ENCODE measurements around the gene DHRS12. TPM values are rescaled to one million over a fixed set of nuclear protein-coding genes. Genes with fewer than 3 reads are reported as not detected.
"Not testable (repeated sequence)": the region's sequence is repeated elsewhere in the genome, so short reads cannot be mapped to it uniquely, and the experiment has no call there.

Gene DHRS12
- total and polyA plus RNA-seq, 8 donors, result 11.7 to 20.2 (median 14.9) TPM

- Histone ChIP-seq H3K4me1 (peaks cover 2 to 61% of the 10 kb centered on the region in 2 donors), H3K9me3 (no peaks in the 10 kb centered on the region), H3K36me3 (no peaks in the 10 kb centered on the region), H3K4me3 (no peak overlapping the region), H3K27me3 (no peaks in the 10 kb centered on the region), H3K27ac (peak overlapping the region in 1 of 2 donors; percentile 88)
- DNase-seq (no peak), ATAC-seq (no peak)
- intact Hi-C loops (cut with DNase I), result no loop called here
- no peak for TF ChIP-seq CTCF (IDR thresholded peaks at IDR 0.05)
Observed at GRCh38 chr13:51827254-51827653, 23.3 kb upstream of the DHRS12 start.

- Histone ChIP-seq H3K36me3 (no peaks in the 10 kb centered on the region), H3K27ac (peak overlapping the region in 1 of 2 donors; percentile 88), H3K27me3 (no peaks in the 10 kb centered on the region), H3K9me3 (no peaks in the 10 kb centered on the region), H3K4me1 (peaks cover 2 to 67% of the 10 kb centered on the region in 2 donors), H3K4me3 (no peak overlapping the region)
- DNase-seq (no peak), ATAC-seq (no peak)
- intact Hi-C loops (cut with DNase I), result no loop called here
- no peak for TF ChIP-seq CTCF (IDR thresholded peaks at IDR 0.05)
Observed at GRCh38 chr13:51826606-51827005, 22.6 kb upstream of the DHRS12 start.

GRCh38 chr13:51825681-51826254 is 21.8 kb upstream of the DHRS12 start:
- Histone ChIP-seq H3K27ac (peak overlapping the region; percentile 13 to 88), H3K27me3 (no peaks in the 10 kb centered on the region), H3K9me3 (no peaks in the 10 kb centered on the region), H3K36me3 (no peaks in the 10 kb centered on the region), H3K4me3 (no peak overlapping the region), H3K4me1 (peaks cover 2 to 76% of the 10 kb centered on the region in 2 donors)
- ATAC-seq (no peak), DNase-seq (no peak)
- no peak for TF ChIP-seq CTCF (IDR thresholded peaks at IDR 0.05)
- intact Hi-C loops (cut with DNase I), result no loop called here

GRCh38 chr13:51825165-51825592 is 21.2 kb upstream of the DHRS12 start:
- no peak for TF ChIP-seq CTCF (IDR thresholded peaks at IDR 0.05)
- intact Hi-C loops (cut with DNase I), result no loop called here
- DNase-seq, result no peak
- H3K27ac ChIP-seq, result peak overlapping the region; percentile 13 to 88
- H3K27me3 ChIP-seq, result no peaks in the 10 kb centered on the region
- ATAC-seq, result no peak
- no peaks in the 10 kb centered on the region for H3K9me3 ChIP-seq
- H3K4me3 ChIP-seq, result no peak overlapping the region
- peaks cover 2 to 79% of the 10 kb centered on the region in 2 donors for H3K4me1 ChIP-seq
- no peaks in the 10 kb centered on the region for H3K36me3 ChIP-seq

- intact Hi-C loops (cut with DNase I); H3K36me3 ChIP-seq; ATAC-seq; H3K9me3 ChIP-seq; H3K4me3 ChIP-seq; DNase-seq; H3K27me3 ChIP-seq: not testable (repeated sequence)
- H3K4me1 ChIP-seq, result peaks cover 2 to 79% of the 10 kb centered on the region in 2 donors
- peak overlapping the region in 1 of 2 donors; percentile 88 for H3K27ac ChIP-seq
Observed at GRCh38 chr13:51824712-51825111, 20.7 kb upstream of the DHRS12 start.

- Histone ChIP-seq H3K4me3 (no peak overlapping the region), H3K27ac (peak overlapping the region in 1 of 2 donors; percentile 88), H3K27me3 (no peaks in the 10 kb centered on the region), H3K36me3 (no peaks in the 10 kb centered on the region), H3K9me3 (no peaks in the 10 kb centered on the region), H3K4me1 (peaks cover 2 to 80% of the 10 kb centered on the region in 2 donors)
- intact Hi-C loops (cut with DNase I), result no loop called here
- DNase-seq (no peak), ATAC-seq (no peak)
- no peak for TF ChIP-seq CTCF (IDR thresholded peaks at IDR 0.05)
Observed at GRCh38 chr13:51823863-51824262, 19.9 kb upstream of the DHRS12 start.
